Muscle layer of colon (tissue), 2 donors: Measurements from ENCODE around the gene EPOP.
A peak's percentile ranks its signal among the peaks of the same experiment; 100 is the strongest.

ENCODE experiments used
- H3K27ac ChIP-seq: one replicate; pipeline ENCODE4 v1.7.0; 2013; ENCODE audit warnings: low read depth, mild to moderate bottlenecking, low read length, moderate library complexity
- H3K27me3 ChIP-seq, 2 donors: one replicate each; pipeline ENCODE4 v1.7.0; 2013; ENCODE audit warnings: low read length in 2 of 2, mild to moderate bottlenecking in 2 of 2; ENCODE audit not compliant: insufficient read depth in 2 of 2, control insufficient read depth in 1 of 2
- H3K36me3 ChIP-seq: one replicate; pipeline ENCODE4 v1.7.0; 2013; ENCODE audit warnings: mild to moderate bottlenecking, low read length; ENCODE audit not compliant: insufficient read depth
- H3K4me1 ChIP-seq: one replicate; pipeline ENCODE4 v1.7.0; 2013; ENCODE audit warnings: mild to moderate bottlenecking, low read length; ENCODE audit not compliant: insufficient read depth
- H3K4me3 ChIP-seq, 2 donors: one replicate each; pipeline ENCODE4 v1.7.0; 2013; ENCODE audit warnings: low read length in 2 of 2, low read depth in 1 of 2, mild to moderate bottlenecking in 1 of 2, moderate library complexity in 1 of 2
- H3K9ac ChIP-seq: one replicate; pipeline ENCODE4 v1.7.0; 2013; ENCODE audit warnings: low read length
- H3K9me3 ChIP-seq: one replicate; pipeline ENCODE4 v1.7.0; 2013; ENCODE audit warnings: mild to moderate bottlenecking, low read length
- donor health status: abdominal sarcoma.
- donor health status: Adenocarcinoma of cecum.

Gene EPOP

DNA sequence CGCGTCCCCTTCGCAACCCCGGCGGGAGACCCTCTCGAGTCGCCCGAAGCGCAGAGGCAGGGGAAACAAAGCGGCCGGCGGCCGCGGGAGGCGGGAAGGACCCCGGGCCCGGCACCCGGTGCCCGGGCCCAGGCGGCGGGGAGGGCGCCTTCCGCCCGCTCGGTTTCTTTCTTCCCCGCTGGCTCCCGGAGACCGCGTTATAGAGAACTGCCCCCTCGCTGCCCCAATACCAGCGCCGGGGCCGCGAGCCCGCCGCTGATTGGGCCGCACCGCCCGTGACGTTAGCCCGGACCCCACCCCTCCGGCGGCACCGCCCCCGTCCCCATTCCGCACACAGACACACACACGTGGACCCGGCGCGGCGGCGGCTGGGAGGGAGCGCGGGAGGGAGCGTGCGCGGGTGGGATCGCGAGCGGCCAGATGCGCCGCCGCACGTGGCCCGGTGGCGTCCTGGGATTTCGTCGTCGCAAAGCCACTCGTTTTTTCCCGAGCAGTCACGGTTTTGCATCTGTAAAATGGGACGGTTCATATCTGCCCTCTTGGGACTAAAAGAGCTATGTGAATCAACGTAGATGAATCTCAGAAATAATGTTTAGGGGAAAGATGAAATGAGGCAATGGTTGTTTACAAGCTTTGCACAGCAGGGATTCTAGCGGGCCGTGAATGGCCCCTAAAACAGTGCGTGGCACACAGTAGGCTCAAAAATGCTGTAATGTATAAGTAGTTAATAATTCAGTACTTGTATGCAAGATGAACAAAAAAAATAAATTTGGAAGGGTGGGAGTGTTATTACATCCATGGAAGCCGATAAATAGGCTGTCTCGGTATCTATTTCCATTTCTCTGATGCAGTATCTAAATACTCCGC, at the start of gene EPOP:
TSS of gene EPOP (minus strand) at position 209 of the 867 bp plus-strand sequence. CDS start 462 bp downstream, outside the sequence.
- H3K27ac ChIP-seq: no peak within 1 kb of the TSS
- peaks cover 17% of the 10 kb centered on the region for H3K4me1 ChIP-seq
- H3K27me3 ChIP-seq: peaks cover 42 to 51% of the 10 kb centered on the region in 2 donors
- H3K36me3 ChIP-seq: no peaks in the 10 kb centered on the region
- peak within 1 kb of the TSS; percentile 43 to 55 for H3K4me3 ChIP-seq
- H3K9me3 ChIP-seq: no peaks in the 10 kb centered on the region
- H3K9ac ChIP-seq: no peak within 1 kb of the TSS

DNA sequence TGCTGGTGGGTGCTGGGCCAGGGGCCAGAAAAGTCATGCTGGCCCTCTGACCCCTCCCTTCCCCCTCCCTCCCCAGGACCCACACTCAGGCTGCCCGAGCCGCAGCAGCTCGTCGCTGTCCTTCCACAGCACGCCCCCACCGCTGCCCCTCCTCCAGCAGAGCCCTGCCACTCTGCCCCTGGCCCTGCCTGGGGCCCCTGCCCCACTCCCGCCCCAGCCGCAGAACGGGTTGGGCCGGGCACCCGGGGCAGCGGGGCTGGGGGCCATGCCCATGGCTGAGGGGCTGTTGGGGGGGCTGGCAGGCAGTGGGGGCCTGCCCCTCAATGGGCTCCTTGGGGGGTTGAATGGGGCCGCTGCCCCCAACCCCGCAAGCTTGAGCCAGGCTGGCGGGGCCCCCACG, 47.0 kb upstream of the EPOP start:
- Histone ChIP-seq H3K27me3 (no peaks in the 10 kb centered on the region), H3K9ac (no peak overlapping the region), H3K4me1 (peaks cover 12% of the 10 kb centered on the region), H3K4me3 (no peak overlapping the region), H3K27ac (no peak overlapping the region), H3K9me3 (no peaks in the 10 kb centered on the region), H3K36me3 (peaks cover 41% of the 10 kb centered on the region)

DNA sequence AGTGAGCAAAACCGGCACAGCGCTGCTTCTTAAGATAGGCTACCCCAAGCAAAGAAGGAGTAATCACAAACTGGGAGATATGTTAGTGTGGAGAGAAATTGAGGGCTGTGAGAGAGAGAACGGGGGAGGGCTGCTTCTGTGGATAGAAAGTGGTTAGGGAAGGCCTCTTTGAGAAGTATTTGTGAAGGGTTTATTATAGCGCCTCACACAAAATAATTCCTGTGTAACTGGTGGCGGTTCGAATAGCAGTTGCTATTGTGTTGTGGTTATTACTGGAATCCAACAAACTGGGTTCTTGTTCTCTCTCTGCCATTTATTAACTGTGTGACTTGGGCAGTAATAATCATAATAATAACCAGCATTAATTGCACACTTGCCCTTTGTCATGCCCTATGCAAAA, 46.2 kb upstream of the EPOP start:
- H3K4me1 ChIP-seq: peaks cover 12% of the 10 kb centered on the region
- no peaks in the 10 kb centered on the region for H3K9me3 ChIP-seq
- H3K27me3 ChIP-seq: no peaks in the 10 kb centered on the region
- no peak overlapping the region for H3K9ac ChIP-seq
- H3K36me3 ChIP-seq: peaks cover 50% of the 10 kb centered on the region
- no peak overlapping the region for H3K27ac ChIP-seq
- no peak overlapping the region for H3K4me3 ChIP-seq

DNA sequence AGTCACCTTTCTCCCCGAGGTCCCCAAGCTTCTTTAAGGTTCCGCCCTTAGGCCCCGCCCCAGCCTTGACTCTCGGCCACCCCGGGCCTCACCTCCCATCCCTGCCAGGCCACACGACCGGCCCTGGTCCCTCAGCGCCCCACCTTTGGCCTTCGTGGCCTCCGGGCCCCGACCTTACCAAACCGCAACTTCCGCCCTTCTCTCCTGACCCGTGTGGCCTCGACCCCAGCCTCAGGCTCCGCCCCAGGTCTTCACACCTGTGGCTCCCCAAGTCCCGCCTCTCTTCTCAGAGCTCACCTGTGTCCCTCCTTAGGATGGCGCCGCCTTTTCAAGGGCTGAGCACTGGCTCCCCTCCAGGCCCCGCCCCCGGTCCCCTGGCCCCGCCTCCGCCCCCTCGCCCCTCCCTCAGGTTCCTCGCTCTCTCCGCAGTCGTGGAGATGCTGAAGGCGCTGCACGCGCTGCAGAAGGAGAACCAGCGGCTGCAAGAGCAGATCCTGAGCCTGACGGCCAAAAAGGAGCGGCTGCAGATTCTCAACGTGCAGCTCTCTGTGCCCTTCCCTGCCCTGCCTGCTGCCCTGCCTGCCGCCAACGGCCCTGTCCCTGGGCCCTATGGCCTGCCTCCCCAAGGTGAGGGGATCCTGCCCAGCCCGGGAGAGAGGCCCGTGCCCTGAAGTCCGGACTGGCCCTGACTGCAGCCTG, 45.3 kb upstream of the EPOP start:
- Histone ChIP-seq H3K9me3 (no peaks in the 10 kb centered on the region), H3K4me1 (peaks cover 11% of the 10 kb centered on the region), H3K4me3 (no peak overlapping the region), H3K27ac (no peak overlapping the region), H3K27me3 (no peaks in the 10 kb centered on the region), H3K36me3 (peaks cover 56% of the 10 kb centered on the region), H3K9ac (no peak overlapping the region)

DNA sequence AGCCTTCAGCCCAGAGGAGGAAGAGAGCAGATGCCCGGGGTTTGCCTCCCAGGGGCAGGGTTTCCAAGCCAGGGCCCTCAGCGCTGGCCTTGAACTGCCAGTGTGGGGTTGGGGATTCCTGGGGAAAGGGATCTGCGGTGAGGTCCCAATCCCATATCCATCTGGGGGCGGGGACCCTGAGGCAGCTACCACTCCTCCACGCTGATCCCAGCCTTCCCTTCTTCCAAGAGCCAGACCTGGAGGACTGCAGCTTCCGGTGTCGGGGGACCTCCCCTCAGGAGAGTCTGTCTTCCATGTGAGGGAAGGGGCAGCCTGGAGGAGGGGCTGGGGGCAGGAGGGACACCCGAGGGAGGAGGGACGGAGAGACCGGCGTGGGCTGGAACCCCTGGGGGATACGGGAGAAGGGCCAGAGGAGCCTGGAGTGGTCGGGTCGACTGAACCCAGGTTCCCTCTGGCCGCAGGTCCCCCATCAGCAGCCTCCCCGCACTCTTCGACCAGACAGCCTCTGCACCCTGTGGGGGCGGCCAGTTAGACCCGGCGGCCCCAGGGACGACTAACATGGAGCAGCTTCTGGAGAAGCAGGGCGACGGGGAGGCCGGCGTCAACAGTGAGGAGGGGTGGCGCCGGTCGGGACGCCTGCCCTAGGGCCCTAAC, 44.7 kb upstream of the EPOP start:
- Histone ChIP-seq H3K4me3 (no peak overlapping the region), H3K4me1 (peaks cover 4% of the 10 kb centered on the region), H3K27me3 (no peaks in the 10 kb centered on the region), H3K9me3 (no peaks in the 10 kb centered on the region), H3K36me3 (peaks cover 57% of the 10 kb centered on the region), H3K9ac (no peak overlapping the region), H3K27ac (no peak overlapping the region)

DNA sequence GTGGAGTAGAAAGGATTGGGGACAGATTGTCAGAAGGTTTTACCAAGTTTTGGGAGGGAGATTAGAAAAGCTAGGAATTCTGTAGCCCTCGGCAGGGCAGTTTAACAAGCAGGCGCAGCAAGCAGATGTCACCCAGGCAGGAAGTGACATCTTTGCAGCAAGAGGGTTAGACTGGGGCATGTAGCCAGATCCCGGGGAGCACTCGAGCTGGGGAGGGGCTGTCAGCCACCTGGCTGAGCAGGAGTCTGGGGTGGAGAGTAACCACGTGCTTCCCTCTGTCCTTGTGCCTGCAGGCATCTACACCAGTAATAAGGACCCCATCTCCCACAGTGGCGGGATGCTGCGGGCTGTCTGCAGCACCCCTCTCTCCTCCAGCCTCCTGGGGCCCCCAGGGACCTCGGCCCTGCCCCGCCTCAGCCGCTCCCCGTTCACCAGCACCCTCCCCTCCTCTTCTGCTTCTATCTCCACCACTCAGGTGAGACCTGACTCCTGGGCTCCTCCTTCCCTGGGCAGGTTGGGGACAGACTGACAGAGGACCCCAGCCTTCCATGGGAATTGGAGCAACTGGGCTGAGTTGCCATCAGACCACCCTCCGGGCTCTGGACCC, 42.5 kb upstream of the EPOP start:
- no peaks in the 10 kb centered on the region for H3K9me3 ChIP-seq
- H3K27ac ChIP-seq: no peak overlapping the region
- no peak overlapping the region for H3K9ac ChIP-seq
- peaks cover 79% of the 10 kb centered on the region for H3K36me3 ChIP-seq
- no peaks in the 10 kb centered on the region for H3K4me1 ChIP-seq
- no peak overlapping the region for H3K4me3 ChIP-seq
- no peaks in the 10 kb centered on the region for H3K27me3 ChIP-seq

DNA sequence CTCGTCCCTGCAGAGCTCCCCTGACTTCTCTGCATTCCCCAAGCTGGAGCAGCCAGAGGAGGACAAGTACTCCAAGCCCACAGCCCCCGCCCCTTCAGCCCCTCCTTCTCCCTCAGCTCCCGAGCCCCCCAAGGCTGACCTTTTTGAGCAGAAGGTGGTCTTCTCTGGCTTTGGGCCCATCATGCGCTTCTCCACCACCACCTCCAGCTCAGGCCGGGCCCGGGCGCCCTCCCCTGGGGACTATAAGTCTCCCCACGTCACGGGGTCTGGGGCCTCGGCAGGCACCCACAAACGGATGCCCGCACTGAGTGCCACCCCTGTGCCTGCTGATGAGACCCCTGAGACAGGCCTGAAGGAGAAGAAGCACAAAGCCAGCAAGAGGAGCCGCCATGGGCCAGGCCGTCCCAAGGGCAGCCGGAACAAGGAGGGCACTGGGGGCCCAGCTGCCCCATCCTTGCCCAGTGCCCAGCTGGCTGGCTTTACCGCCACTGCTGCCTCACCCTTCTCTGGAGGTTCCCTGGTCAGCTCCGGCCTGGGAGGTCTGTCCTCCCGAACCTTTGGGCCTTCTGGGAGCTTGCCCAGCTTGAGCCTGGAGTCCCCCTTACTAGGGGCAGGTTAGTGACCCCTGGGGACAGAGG, 41.7 kb upstream of the EPOP start:
- no peak overlapping the region for H3K4me3 ChIP-seq
- H3K36me3 ChIP-seq: peaks cover 84% of the 10 kb centered on the region
- H3K9me3 ChIP-seq: no peaks in the 10 kb centered on the region
- no peak overlapping the region for H3K27ac ChIP-seq
- no peaks in the 10 kb centered on the region for H3K27me3 ChIP-seq
- no peak overlapping the region for H3K9ac ChIP-seq
- no peaks in the 10 kb centered on the region for H3K4me1 ChIP-seq

DNA sequence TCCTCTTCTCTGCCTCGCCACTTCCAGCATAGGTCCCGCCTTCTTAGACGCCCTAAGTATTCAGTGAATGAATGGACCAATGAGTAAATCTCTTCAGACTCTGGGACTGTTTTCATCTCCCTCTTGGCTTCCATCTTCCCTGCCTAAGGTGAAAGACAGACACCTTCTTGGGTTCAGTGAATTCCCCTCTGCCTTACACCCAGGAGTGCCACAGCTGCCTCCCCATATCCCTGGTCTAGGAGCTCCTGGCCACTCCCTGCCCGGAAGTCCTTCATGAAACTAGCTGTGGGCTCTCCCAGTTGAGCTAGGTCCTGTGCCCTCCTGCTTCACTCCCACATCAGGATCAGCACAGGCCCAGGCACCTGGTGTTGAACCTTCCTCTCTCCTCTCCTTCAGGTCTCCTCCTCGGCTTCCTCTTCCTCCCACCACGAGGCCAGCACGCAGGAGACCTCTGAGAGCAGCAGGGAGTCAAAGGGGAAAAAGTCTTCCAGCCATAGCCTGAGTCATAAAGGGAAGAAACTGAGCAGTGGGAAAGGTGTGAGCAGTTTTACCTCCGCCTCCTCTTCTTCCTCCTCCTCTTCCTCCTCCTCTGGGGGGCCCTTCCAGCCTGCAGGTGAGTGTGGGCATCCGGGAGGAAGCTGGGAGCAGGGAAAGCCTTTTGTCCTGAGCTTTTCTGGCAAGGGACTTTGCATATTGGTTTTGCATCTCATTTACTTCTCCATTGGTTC, 40.6 kb upstream of the EPOP start:
- peaks cover 84% of the 10 kb centered on the region for H3K36me3 ChIP-seq
- H3K9me3 ChIP-seq: no peaks in the 10 kb centered on the region
- no peak overlapping the region for H3K9ac ChIP-seq
- no peak overlapping the region for H3K4me3 ChIP-seq
- H3K27ac ChIP-seq: no peak overlapping the region
- H3K4me1 ChIP-seq: no peaks in the 10 kb centered on the region
- no peaks in the 10 kb centered on the region for H3K27me3 ChIP-seq

DNA sequence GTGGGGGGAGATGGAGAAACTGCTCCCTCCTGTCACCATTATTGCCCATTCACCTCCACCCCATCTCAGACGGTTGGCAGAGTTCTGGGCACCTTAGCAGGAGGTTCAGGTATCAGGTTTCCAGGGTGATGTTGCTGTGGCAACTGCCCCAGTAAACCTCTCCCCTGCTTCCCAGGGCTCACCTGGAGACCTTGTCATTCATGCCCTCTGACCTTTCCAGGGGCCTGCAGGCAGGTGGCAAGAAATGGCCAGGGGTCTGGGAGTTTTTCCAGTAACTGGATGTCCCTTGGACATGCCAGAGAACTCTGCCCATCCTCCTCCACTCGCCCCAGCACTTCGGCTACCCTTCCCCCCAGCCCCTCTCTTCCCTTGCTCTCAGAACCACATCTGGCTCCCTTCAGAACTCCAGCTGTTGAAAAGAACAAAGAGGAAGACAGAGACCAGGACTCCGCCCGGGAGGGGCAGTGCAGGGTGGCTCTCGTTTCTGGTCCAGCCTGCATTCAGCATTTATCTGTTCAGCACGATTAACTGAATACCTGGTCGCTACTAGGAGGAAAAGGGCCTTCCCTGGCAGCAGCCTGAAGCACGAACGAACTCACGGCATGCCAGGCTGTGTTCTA, 38.8 kb upstream of the EPOP start:
- Histone ChIP-seq H3K9me3 (no peaks in the 10 kb centered on the region), H3K9ac (no peak overlapping the region), H3K27ac (no peak overlapping the region), H3K36me3 (peaks cover 89% of the 10 kb centered on the region), H3K4me3 (no peak overlapping the region), H3K27me3 (no peaks in the 10 kb centered on the region), H3K4me1 (no peaks in the 10 kb centered on the region)

DNA sequence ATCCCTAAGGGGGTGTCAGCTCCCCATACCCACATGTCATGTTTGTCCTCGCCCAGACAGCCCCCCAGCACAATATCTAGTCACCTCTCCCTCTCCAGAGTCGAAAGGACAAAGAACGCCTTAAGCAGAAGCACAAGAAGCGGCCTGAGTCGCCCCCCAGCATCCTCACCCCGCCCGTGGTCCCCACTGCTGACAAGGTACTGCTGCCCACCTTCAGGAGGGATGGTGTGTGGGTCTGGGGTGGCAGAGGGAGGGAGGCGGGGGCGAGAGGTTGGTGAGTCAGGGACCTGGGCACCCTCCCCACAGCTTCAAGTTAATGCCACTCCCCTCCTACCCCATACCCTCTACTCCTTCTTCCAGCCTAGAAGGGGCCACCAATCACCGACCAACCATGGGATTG, 37.8 kb upstream of the EPOP start:
- Histone ChIP-seq H3K9me3 (no peaks in the 10 kb centered on the region), H3K9ac (no peak overlapping the region), H3K4me3 (no peak overlapping the region), H3K27ac (no peak overlapping the region), H3K36me3 (peaks cover 84% of the 10 kb centered on the region), H3K4me1 (no peaks in the 10 kb centered on the region), H3K27me3 (no peaks in the 10 kb centered on the region)
